NCI-H2107 treated with DMSO at 0.1 percent for 48 hours (cell line): ENCODE measurements around the gene FAM177B.

Source experiments
- DNase-seq: peaks from one replicate; lab custom pipeline; 2025; ENCODE audit not compliant: unreplicated experiment; lab: John Stamatoyannopoulos, UW

The FAM177B gene

GRCh38 chr1:222784916-222785315 is 47.9 kb downstream of the FAM177B start:
- no peak for DNase-seq

GRCh38 chr1:222785529-222785928 is 48.5 kb downstream of the FAM177B start:
- DNase-seq = no peak

GRCh38 chr1:222786121-222786520 is 49.1 kb downstream of the FAM177B start:
- DNase-seq = no peak

- no peak for DNase-seq
Measured at GRCh38 chr1:222787729-222788128, 50.7 kb downstream of the FAM177B start.

GRCh38 chr1:222788402-222789156 is 51.6 kb downstream of the FAM177B start:
- DNase-seq = no peak

- DNase-seq = no peak
Measured at GRCh38 chr1:222790115-222790514, 53.1 kb downstream of the FAM177B start.

GRCh38 chr1:222790520-222790919 is 53.5 kb downstream of the FAM177B start:
- peak; percentile 5 for DNase-seq

GRCh38 chr1:222791006-222791710 is 54.2 kb downstream of the FAM177B start:
- DNase-seq = no peak

GRCh38 chr1:222792744-222793143 is 55.7 kb downstream of the FAM177B start:
- DNase-seq = peak; percentile 35

GRCh38 chr1:222794656-222795474 is 57.9 kb downstream of the FAM177B start:
- no peak for DNase-seq

GRCh38 chr1:222798116-222798515 is 61.1 kb downstream of the FAM177B start:
- no peak for DNase-seq

- no peak for DNase-seq
Measured at GRCh38 chr1:222798975-222799374, 62.0 kb downstream of the FAM177B start.
